Lower lobe of right lung (tissue), 2 donors: ENCODE measurements around the gene LUC7L3. TPM values are rescaled to one million over a fixed set of nuclear protein-coding genes. Genes with fewer than 3 reads are reported as not detected.

Experiments used
- ATAC-seq, 2 donors: fragments of 200-7000 bp; cut with Tn5 transposase; one replicate each; pipeline ENCODE4 v1.9.1; 2020 to 2022; ENCODE audit warnings: mild to moderate bottlenecking in 2 of 2, moderate library complexity in 2 of 2
- DNase-seq: peaks from one replicate; pipeline ENCODE4 v3.0.0-alpha.2; 2020
- H3K27ac ChIP-seq: fragments of 200-600 bp; one replicate; pipeline ENCODE4 v1.8.0; 2022
- H3K27me3 ChIP-seq: fragments of 200-600 bp; one replicate; pipeline ENCODE4 v1.8.0; 2022; ENCODE audit warnings: low read depth
- H3K36me3 ChIP-seq: fragments of 200-600 bp; one replicate; pipeline ENCODE4 v1.8.0; 2022; ENCODE audit warnings: mild to moderate bottlenecking
- H3K4me1 ChIP-seq: fragments of 200-600 bp; one replicate; pipeline ENCODE4 v1.8.0; 2022
- H3K4me3 ChIP-seq: fragments of 200-600 bp; one replicate; pipeline ENCODE4 v1.8.0; 2022; ENCODE audit warnings: mild to moderate bottlenecking
- H3K9me3 ChIP-seq: fragments of 200-600 bp; one replicate; pipeline ENCODE4 v1.8.0; 2022
- CTCF ChIP-seq: fragments of 200-600 bp; IDR thresholded peaks from one replicate; pipeline ENCODE4 v1.8.0; 2022; ENCODE audit warnings: antibody characterized with exemption, mild to moderate bottlenecking
- intact Hi-C: fragments of 100-400 bp; cut with DNase I; formaldehyde crosslinking; loops from one replicate; pipeline ENCODE4 v1.11.0; 2022
- total RNA-seq: library from RNA; stranded (reverse); fragmentation: NEBNext Ultra II Directional; extraction: Animal tissue kit (Norgen Biotek cat#: 25700); gene quantifications from one replicate; pipeline ENCODE4 v1.2.1, GENCODE V29; 2021
- donor health status: DM: no; HTN: yes; CAD: no; lungs with severe emphysema.

LUC7L3 gene
- total RNA-seq, 1 donor from 2014 or later, result 106 TPM

DNA sequence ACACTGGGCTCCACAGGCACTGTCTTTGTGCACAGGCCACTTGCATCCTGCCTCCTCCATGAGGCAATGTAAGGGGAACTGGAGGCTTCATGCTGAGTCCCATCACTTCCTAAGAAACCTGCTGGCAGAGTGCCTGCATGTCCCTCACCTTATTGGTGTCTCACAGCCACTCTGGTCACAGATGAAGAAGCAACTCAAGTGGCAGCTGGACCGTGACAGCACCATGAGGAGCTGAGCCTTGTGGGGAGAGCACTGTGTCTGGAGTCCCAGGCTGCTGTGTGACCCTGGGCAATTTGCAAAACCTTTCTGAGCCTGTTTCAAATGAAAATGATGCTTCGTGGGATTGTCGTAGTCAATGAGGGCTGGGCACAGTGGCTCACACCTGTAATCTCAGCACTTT lies 31.2 kb upstream of the LUC7L3 start:
- no peak for ATAC-seq
- intact Hi-C loops, result no loop called here
- H3K27ac ChIP-seq, result no peak overlapping the region
- H3K9me3 ChIP-seq, result no peaks in the 10 kb centered on the region
- no peak for DNase-seq
- H3K4me1 ChIP-seq, result peaks cover 51% of the 10 kb centered on the region
- peaks cover 7% of the 10 kb centered on the region for H3K27me3 ChIP-seq
- H3K4me3 ChIP-seq, result no peak overlapping the region
- peaks cover 15% of the 10 kb centered on the region for H3K36me3 ChIP-seq
- no peak for TF ChIP-seq CTCF

DNA sequence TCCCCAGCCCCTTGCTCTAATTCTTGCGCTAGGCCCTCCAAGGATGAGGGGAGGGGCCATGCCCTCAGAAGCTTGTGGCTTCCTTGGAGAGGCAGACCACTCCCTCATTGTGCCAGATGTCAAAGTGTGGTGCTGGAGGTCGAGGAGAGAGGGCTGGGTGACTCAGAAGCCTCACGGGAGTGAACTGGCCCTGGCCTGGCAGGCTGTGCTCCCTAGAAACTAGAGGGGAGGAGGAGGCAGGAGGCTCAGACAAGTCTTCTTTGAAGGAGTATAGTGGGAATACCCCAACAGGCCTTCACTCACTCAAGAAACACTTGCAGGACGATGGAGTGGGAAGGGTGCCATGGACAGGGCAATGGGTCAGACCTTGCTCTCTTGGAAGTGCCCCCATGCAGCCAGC lies 30.2 kb upstream of the LUC7L3 start:
- intact Hi-C loops, result no loop called here
- no peak for ATAC-seq
- Histone ChIP-seq H3K36me3 (peaks cover 25% of the 10 kb centered on the region), H3K4me1 (peaks cover 57% of the 10 kb centered on the region), H3K27me3 (peaks cover 3% of the 10 kb centered on the region), H3K4me3 (no peak overlapping the region), H3K9me3 (no peaks in the 10 kb centered on the region), H3K27ac (no peak overlapping the region)
- no peak for DNase-seq
- no peak for TF ChIP-seq CTCF

GRCh38 chr17:50689956-50690886 lies 29.2 kb upstream of the LUC7L3 start:
- Histone ChIP-seq H3K27me3 (no peaks in the 10 kb centered on the region), H3K4me3 (no peak overlapping the region), H3K27ac (no peak overlapping the region), H3K4me1 (peaks cover 67% of the 10 kb centered on the region), H3K36me3 (peaks cover 35% of the 10 kb centered on the region), H3K9me3 (no peaks in the 10 kb centered on the region)
- DNase-seq (no peak), ATAC-seq (no peak)
- TF ChIP-seq CTCF, result no peak
- intact Hi-C loops, result loop anchor here (10.0 kb wide), 1 partner anchor 135 kb away; no protein-coding TSS in a partner anchor

- peaks cover 68% of the 10 kb centered on the region for H3K4me1 ChIP-seq
- no peak for DNase-seq
These were observed 28.4 kb upstream of the LUC7L3 start for GRCh38 chr17:50690887-50691549.

More at GRCh38 chr17:50690887-50691549, 28.4 kb upstream of the LUC7L3 start:
- Histone ChIP-seq H3K27ac (no peak overlapping the region), H3K9me3 (no peaks in the 10 kb centered on the region), H3K27me3 (no peaks in the 10 kb centered on the region), H3K36me3 (peaks cover 43% of the 10 kb centered on the region), H3K4me3 (no peak overlapping the region)
- ATAC-seq, result no peak
- intact Hi-C loops, result loop anchor here (10.0 kb wide), 1 partner anchor 136 kb away; no protein-coding TSS in a partner anchor
- no peak for TF ChIP-seq CTCF
